Upper lobe of right lung (tissue), 1 donor: ENCODE results near the gene PDE8A. TPM values are rescaled to one million over a fixed set of nuclear protein-coding genes. Genes with fewer than 3 reads are reported as not detected.
A peak's percentile ranks its signal among the peaks of the same experiment; 100 is the strongest.

ENCODE experiments used
- ATAC-seq: fragments of 200-7000 bp; cut with Tn5 transposase; one replicate; pipeline ENCODE4 v1.9.1; 2020; ENCODE audit warnings: mild to moderate bottlenecking, moderate library complexity
- DNase-seq: peaks from one replicate; pipeline ENCODE4 v3.0.0-alpha.2; 2020
- H3K27ac ChIP-seq: fragments of 200-600 bp; one replicate; pipeline ENCODE4 v1.8.0; 2022
- H3K27me3 ChIP-seq: fragments of 200-600 bp; one replicate; pipeline ENCODE4 v1.8.0; 2022; ENCODE audit warnings: mild to moderate bottlenecking
- H3K36me3 ChIP-seq: fragments of 200-600 bp; one replicate; pipeline ENCODE4 v1.8.0; 2022
- H3K4me1 ChIP-seq: fragments of 200-600 bp; one replicate; pipeline ENCODE4 v1.8.0; 2022
- H3K4me3 ChIP-seq: fragments of 200-600 bp; one replicate; pipeline ENCODE4 v1.8.0; 2022; ENCODE audit warnings: mild to moderate bottlenecking
- H3K9me3 ChIP-seq: fragments of 200-600 bp; one replicate; pipeline ENCODE4 v1.8.0; 2022
- intact Hi-C: fragments of 100-400 bp; cut with DNase I; formaldehyde crosslinking; loops from one replicate; pipeline ENCODE4 v1.11.0; 2022
- total RNA-seq: library from RNA; stranded (reverse); fragmentation: NEBNext Ultra II Directional; extraction: Animal tissue kit (Norgen Biotek cat#: 25700); gene quantifications from one replicate; pipeline ENCODE4 v1.2.1, GENCODE V29; 2021
- TF ChIP-seq, protein P1 (sequence below): fragments of 200-600 bp; IDR thresholded peaks from one replicate; pipeline ENCODE4 v1.8.0; 2022; ENCODE audit warnings: antibody characterized with exemption
- donor health status: DM: no; HTN: yes; CAD: no; lungs with severe emphysema.

Gene PDE8A
- total RNA-seq, 1 donor from 2014 or later, result 54.7 TPM

DNA sequence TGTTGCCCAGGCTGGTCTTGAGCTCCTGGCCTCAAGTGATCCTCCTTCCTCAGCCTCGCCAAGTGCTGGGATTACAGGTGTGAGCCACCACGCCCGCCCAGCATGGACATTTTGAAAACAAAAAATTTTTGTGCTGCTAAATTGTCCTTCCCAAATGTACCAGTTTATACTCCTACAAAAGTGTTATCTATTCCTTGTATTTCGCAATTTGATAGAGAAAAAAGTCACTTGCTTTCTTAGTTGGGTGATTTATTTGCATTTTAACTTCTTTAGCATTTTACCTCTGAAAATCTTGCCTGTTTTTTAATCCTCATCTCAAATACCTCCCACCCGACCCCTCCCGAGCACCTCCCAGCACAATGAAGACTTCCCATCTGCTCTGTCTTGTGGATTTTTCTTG lies 46.8 kb downstream of the PDE8A start:
- no peak overlapping the region for H3K27ac ChIP-seq
- intact Hi-C loops, result no loop called here
- ATAC-seq (no peak), DNase-seq (no peak)
- H3K27me3 ChIP-seq, result no peaks in the 10 kb centered on the region
- H3K4me3 ChIP-seq, result no peak overlapping the region
- no peaks in the 10 kb centered on the region for H3K36me3 ChIP-seq
- TF ChIP-seq, protein P1, sequence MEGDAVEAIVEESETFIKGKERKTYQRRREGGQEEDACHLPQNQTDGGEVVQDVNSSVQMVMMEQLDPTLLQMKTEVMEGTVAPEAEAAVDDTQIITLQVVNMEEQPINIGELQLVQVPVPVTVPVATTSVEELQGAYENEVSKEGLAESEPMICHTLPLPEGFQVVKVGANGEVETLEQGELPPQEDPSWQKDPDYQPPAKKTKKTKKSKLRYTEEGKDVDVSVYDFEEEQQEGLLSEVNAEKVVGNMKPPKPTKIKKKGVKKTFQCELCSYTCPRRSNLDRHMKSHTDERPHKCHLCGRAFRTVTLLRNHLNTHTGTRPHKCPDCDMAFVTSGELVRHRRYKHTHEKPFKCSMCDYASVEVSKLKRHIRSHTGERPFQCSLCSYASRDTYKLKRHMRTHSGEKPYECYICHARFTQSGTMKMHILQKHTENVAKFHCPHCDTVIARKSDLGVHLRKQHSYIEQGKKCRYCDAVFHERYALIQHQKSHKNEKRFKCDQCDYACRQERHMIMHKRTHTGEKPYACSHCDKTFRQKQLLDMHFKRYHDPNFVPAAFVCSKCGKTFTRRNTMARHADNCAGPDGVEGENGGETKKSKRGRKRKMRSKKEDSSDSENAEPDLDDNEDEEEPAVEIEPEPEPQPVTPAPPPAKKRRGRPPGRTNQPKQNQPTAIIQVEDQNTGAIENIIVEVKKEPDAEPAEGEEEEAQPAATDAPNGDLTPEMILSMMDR, result no peak
- no peaks in the 10 kb centered on the region for H3K9me3 ChIP-seq
- peaks cover 68% of the 10 kb centered on the region for H3K4me1 ChIP-seq

DNA sequence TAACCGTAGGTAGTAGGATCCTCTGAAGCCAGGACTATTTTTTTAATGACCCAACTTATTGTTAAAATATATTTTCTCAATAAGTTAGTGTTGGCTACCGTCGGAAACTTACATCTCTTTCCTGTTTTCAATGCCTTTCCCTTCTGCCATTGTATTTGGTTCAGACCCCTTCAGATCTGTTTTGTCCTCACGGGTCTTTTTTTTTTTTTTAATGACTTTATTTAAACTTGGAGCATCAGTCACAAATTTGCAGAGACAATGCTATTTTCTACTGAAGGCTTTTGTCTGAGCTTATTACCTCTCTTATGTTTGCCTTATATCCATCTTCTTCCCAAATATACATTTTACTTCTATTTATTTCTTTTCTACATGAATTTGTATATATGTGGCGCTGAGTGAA lies 47.6 kb downstream of the PDE8A start:
- Histone ChIP-seq H3K36me3 (no peaks in the 10 kb centered on the region), H3K27me3 (no peaks in the 10 kb centered on the region), H3K27ac (no peak overlapping the region), H3K4me3 (no peak overlapping the region), H3K9me3 (no peaks in the 10 kb centered on the region), H3K4me1 (peaks cover 63% of the 10 kb centered on the region)
- intact Hi-C loops, result no loop called here
- no peak for DNase-seq
- TF ChIP-seq, protein P1, result no peak
- no peak for ATAC-seq

DNA sequence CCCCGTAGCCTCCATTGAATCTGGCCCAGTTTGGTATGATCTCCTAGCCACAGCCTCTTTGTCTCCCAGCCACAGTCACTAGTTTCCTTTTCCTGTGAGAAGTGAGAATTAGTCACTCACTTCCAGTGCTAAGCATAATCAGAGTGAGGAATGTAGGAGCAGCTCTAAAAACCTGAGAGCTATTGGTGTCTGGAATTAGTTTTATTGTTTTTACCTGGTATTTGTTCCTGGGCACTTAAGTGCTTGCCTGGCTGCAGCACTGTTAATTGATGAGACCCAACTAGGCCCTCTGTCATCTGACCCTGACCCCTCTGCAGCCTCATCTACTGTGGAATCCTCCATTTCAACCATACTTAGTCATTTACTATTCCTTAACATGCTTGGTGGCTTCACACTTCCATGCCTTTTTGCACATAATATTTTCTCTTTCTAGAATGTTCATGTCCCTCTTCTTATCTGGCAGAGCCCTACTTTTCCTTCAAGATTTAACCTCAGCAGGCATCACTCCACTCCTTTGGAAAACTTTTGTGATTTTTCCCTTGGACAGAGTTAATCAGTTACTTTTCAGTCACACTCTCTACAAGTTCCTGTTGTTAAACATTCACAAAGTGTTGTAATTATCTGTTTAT lies 48.8 kb downstream of the PDE8A start:
- ATAC-seq, result peak; percentile 70
- Histone ChIP-seq H3K4me1 (peaks cover 60% of the 10 kb centered on the region), H3K27ac (no peak overlapping the region)

DNA sequence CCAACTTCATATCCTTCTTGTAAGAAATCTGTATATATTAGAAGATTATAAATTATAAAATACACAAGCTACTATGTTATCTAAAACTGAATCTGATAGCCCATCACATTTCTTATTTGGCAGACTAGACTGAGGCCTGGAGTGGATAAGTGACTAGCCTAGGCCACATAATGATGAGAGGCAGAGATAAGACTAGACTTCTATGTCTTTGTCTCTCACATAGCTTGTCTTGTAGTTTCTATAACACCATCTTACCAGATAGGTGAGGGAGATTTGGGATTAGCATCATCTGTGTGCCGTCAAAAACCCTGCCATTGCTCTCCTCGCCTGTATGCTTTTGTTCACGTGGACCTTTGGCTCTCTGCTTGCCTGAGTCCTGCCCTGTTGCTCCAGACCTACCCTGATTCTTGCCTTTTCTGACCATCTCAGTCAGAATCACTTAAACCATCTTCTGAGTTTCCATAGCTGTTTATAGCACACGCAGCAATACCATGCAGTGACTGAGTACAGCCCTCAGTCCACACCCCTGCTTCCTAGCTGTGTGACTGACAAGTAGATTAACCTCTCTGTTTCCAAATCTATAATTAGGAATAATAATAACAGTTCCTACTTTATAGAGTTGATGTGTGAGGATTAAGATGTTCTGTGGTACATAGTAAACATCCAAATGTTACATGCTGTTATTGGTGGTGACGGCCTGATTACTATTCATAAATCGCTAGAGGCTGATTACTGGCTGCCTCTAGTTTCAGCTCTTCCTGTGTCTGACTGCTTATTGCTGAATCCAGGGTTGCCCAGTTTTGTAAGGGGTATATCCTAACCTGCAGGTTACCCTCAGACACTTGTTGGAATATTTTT lies 49.7 kb downstream of the PDE8A start:
- no peak overlapping the region for H3K27ac ChIP-seq
- TF ChIP-seq, protein P1, result no peak
- intact Hi-C loops, result no loop called here
- H3K4me3 ChIP-seq, result no peak overlapping the region
- ATAC-seq (no peak), DNase-seq (no peak)
- H3K27me3 ChIP-seq, result no peaks in the 10 kb centered on the region
- H3K9me3 ChIP-seq, result no peaks in the 10 kb centered on the region
- H3K4me1 ChIP-seq, result peaks cover 51% of the 10 kb centered on the region
- H3K36me3 ChIP-seq, result no peaks in the 10 kb centered on the region

More for the DNA sequence above, 48.8 kb downstream of the PDE8A start:
- no peaks in the 10 kb centered on the region for H3K9me3 ChIP-seq
- intact Hi-C loops, result no loop called here
- H3K4me3 ChIP-seq, result no peak overlapping the region
- TF ChIP-seq, protein P1, result no peak
- no peaks in the 10 kb centered on the region for H3K36me3 ChIP-seq
- H3K27me3 ChIP-seq, result no peaks in the 10 kb centered on the region
- DNase-seq, result no peak

GRCh38 chr15:85031944-85032558 lies 50.4 kb downstream of the PDE8A start:
- intact Hi-C loops, result no loop called here
- H3K36me3 ChIP-seq, result no peaks in the 10 kb centered on the region
- no peak overlapping the region for H3K27ac ChIP-seq
- DNase-seq (no peak), ATAC-seq (no peak)
- TF ChIP-seq, protein P1, result no peak
- no peaks in the 10 kb centered on the region for H3K27me3 ChIP-seq
- H3K4me1 ChIP-seq, result peaks cover 54% of the 10 kb centered on the region
- no peaks in the 10 kb centered on the region for H3K9me3 ChIP-seq
- H3K4me3 ChIP-seq, result no peak overlapping the region
